Measurements from ENCODE around the gene ASB10. TPM values are rescaled to one million over a fixed set of nuclear protein-coding genes. Genes with fewer than 3 reads are reported as not detected.

Gene ASB10
- total RNA-seq, 4 donors from 2014 or later = not detected

DNA sequence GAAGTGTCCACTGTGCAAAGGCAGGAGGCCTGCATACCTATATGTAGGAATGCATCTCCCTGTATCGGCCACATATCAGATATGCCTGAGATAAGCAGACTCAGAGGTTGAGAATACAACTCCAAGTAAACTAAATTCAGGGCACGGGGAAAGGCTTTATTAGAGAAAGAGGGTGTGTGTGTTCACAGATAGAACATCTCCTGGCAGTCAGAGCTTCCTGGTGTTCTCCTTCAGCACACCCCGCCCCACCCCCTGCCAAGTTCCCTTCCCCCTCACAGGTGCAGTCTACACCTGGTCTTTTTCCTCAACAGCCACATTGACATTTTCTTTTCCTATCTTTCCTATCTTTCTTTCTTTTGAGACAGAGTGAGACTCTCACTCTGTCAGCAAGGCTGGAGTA, 36.7 kb downstream of the ASB10 start:
- WGBS, 2 donors = 62 to 75% methylated on average over 3 of the region's 3 CpGs
- Histone ChIP-seq H3K4me1 (no peaks in the 10 kb centered on the region), H3K27me3 (peaks cover 0 to 72% (median 0%) of the 10 kb centered on the region in 4 donors), H3K9me3 (no peaks in the 10 kb centered on the region), H3K27ac (no peak overlapping the region), H3K36me3 (peaks cover 0 to 1% (median 0%) of the 10 kb centered on the region in 3 donors), H3K4me3 (no peak overlapping the region)
- TF ChIP-seq, protein P1, sequence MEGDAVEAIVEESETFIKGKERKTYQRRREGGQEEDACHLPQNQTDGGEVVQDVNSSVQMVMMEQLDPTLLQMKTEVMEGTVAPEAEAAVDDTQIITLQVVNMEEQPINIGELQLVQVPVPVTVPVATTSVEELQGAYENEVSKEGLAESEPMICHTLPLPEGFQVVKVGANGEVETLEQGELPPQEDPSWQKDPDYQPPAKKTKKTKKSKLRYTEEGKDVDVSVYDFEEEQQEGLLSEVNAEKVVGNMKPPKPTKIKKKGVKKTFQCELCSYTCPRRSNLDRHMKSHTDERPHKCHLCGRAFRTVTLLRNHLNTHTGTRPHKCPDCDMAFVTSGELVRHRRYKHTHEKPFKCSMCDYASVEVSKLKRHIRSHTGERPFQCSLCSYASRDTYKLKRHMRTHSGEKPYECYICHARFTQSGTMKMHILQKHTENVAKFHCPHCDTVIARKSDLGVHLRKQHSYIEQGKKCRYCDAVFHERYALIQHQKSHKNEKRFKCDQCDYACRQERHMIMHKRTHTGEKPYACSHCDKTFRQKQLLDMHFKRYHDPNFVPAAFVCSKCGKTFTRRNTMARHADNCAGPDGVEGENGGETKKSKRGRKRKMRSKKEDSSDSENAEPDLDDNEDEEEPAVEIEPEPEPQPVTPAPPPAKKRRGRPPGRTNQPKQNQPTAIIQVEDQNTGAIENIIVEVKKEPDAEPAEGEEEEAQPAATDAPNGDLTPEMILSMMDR (IDR thresholded peaks at IDR 0.05) = no peak
- no peak for TF ChIP-seq POLR2A (IDR thresholded peaks at IDR 0.05)
- no peak for DNase-seq
- intact Hi-C loops (cut with DNase I) = no loop called here

DNA sequence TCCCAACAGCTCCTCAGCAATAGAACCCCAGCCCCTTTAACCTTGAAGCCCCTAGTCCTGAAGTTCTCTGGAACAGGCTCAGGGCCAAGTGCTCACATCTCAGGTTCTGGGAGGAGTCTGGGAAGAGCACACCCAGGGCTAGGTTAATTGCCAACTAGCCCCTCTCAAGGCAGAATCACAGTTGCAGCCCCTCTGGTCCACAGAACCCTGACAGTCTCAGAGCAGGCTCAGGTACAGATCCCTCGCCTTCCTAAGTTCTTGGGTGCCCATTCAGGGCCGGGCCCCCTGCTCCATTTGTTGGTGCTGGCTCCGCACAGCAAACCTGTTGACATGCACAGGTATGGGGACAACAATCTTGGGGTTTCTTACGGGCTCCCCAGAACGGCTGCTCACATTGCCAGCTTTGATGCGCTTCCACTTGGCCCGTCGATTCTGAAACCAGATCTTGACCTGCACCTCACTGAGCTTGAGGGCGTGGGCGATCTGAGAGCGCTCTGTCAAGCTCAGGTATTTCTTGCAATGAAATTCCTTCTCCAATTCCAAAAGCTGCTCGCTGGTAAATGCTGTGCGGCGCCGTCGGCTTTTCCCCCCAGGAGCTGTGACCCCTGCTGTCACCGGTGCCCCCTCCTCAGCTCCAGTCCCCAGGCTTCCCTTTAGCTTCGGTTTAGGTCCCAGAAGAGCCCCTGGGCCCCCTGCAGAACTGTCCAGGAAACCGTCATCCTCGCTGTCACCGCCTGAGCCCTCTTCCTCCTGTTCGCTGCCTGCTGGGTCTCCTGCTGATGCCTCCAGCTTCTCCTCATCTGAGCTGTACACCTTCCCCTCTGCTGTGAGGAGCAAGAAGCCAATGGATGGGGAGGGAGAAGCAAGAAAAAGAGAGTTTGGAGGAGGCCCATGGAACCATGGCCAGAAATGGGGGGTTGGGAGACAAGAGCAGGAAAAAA, 38.5 kb downstream of the ASB10 start:
- no peak overlapping the region for H3K27ac ChIP-seq
- peaks cover 4 to 19% (median 8%) of the 10 kb centered on the region in 3 donors for H3K36me3 ChIP-seq
- no peak for DNase-seq
- intact Hi-C loops (cut with DNase I) = no loop called here
- TF ChIP-seq POLR2A (IDR thresholded peaks at IDR 0.05) = no peak
- H3K27me3 ChIP-seq = peaks cover 0 to 56% (median 0%) of the 10 kb centered on the region in 4 donors
- WGBS, 2 donors = 56 to 80% methylated on average over 8 to 18 of the region's 22 CpGs
- H3K4me3 ChIP-seq = no peak overlapping the region
- no peaks in the 10 kb centered on the region for H3K9me3 ChIP-seq
- peaks cover 0 to 9% (median 0%) of the 10 kb centered on the region in 3 donors for H3K4me1 ChIP-seq

DNA sequence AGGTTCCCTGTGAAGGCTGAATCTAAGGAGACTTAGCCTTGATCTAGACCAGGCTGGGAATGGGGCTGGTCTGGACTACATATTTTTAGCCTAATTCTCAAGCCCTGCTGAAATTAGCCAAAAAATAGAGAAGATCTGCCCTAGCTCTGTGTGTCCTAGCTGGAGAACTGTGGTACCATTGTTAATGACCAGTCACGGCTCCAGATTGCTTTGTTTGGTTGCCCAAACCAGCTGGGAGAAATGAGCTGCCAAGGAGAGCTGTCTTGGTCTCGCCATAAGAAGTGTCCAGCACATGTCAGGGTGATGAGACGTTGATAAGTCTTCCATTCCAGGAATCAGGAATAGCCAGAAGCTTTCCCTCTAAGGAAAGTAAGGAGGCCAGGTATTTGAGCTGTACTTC, 40.3 kb downstream of the ASB10 start:
- intact Hi-C loops (cut with DNase I) = no loop called here
- DNase-seq = no peak
- Histone ChIP-seq H3K36me3 (peaks cover 18 to 37% (median 22%) of the 10 kb centered on the region in 3 donors), H3K4me1 (peaks cover 0 to 9% (median 0%) of the 10 kb centered on the region in 3 donors), H3K9me3 (no peaks in the 10 kb centered on the region), H3K27ac (no peak overlapping the region), H3K4me3 (no peak overlapping the region), H3K27me3 (peaks cover 0 to 38% (median 0%) of the 10 kb centered on the region in 4 donors)
- WGBS, 2 donors = 68 to 69% methylated on average over 3 of the region's 3 CpGs
- TF ChIP-seq, protein P1 (IDR thresholded peaks at IDR 0.05) = no peak
- no peak for TF ChIP-seq POLR2A (IDR thresholded peaks at IDR 0.05)

GRCh38 chr7:151144387-151144786, 42.7 kb downstream of the ASB10 start:
- 91 to 92% methylated on average over 6 to 7 of the region's 7 CpGs for WGBS, 2 donors
- H3K36me3 ChIP-seq = peaks cover 31 to 61% (median 32%) of the 10 kb centered on the region in 3 donors
- TF ChIP-seq POLR2A (IDR thresholded peaks at IDR 0.05) = no peak
- TF ChIP-seq, protein P1 (IDR thresholded peaks at IDR 0.05) = no peak

DNA sequence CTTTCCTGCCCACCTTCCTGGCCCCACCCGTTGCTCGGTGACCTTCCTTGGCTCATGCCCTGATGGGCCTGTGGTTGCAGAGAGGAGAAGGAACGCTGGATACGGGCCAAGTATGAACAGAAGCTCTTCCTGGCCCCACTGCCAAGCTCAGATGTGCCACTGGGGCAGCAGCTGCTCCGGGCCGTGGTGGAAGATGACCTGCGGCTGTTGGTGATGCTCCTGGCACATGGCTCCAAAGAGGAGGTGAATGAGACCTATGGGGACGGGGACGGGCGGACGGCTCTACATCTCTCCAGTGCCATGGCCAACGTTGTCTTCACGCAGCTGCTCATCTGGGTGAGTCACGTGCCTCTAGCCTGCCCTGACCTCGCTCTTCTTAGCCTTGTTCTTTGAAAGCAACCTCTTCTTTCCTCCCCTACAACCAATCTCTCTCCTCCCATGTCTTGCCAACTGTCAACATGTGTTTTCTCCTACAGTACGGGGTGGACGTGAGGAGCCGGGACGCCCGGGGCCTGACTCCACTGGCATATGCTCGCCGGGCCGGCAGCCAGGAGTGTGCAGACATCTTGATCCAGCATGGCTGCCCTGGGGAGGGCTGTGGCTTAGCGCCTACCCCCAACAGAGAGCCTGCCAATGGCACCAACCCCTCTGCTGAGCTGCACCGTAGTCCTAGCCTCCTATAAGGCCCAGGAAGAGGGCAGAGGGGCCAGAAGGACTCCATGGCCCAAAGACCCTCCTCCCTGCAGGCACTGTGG, 43.6 kb downstream of the ASB10 start:
- no peak for DNase-seq
- Histone ChIP-seq H3K9me3 (no peaks in the 10 kb centered on the region), H3K27me3 (peaks cover 0 to 5% (median 0%) of the 10 kb centered on the region in 4 donors), H3K27ac (no peak overlapping the region), H3K36me3 (peaks cover 31 to 71% (median 34%) of the 10 kb centered on the region in 3 donors), H3K4me3 (no peak overlapping the region), H3K4me1 (peaks cover 0 to 9% (median 0%) of the 10 kb centered on the region in 3 donors)
- WGBS, 2 donors = 72 to 79% methylated on average over 13 to 17 of the region's 25 CpGs
- no peak for TF ChIP-seq POLR2A (IDR thresholded peaks at IDR 0.05)
- TF ChIP-seq, protein P1 (IDR thresholded peaks at IDR 0.05) = no peak
- intact Hi-C loops (cut with DNase I) = no loop called here

More at GRCh38 chr7:151144387-151144786, 42.7 kb downstream of the ASB10 start:
- DNase-seq = no peak
- Histone ChIP-seq H3K4me3 (no peak overlapping the region), H3K27ac (no peak overlapping the region), H3K9me3 (no peaks in the 10 kb centered on the region), H3K27me3 (peaks cover 0 to 14% (median 0%) of the 10 kb centered on the region in 4 donors), H3K4me1 (peaks cover 0 to 9% (median 0%) of the 10 kb centered on the region in 3 donors)
- intact Hi-C loops (cut with DNase I) = no loop called here

Measured in esophagus squamous epithelium (tissue), 5 donors.